Panc1 (cell line): Measurements from ENCODE around the gene CELF2. TPM values are rescaled to one million over a fixed set of nuclear protein-coding genes. Genes with fewer than 3 reads are reported as not detected.

Source experiments
- ATAC-seq: fragments of 200-7000 bp; cut with Tn5 transposase; 2 replicates; pipeline ENCODE4 v1.9.1; 2020; ENCODE audit warnings: mild to moderate bottlenecking, moderate library complexity
- BruUV-seq: library from RNA; stranded (reverse); fragments of 400-500 nt; replicated peaks from 2 replicates; lab custom pipeline; 2021; lab: Mats Ljungman, UMichigan
- CTCF ChIA-PET: fragments of 300-600 bp; sonication (Branson Sonifier 250); formaldehyde crosslinking; loops from one replicate; lab custom pipeline; 2022; ENCODE audit warnings: antibody characterized with exemption; lab: Charles Lee
- POLR2A ChIA-PET: fragments of 300-600 bp; sonication (Branson Sonifier 250); formaldehyde crosslinking; loops from one replicate; lab custom pipeline; 2022; ENCODE audit warnings: antibody characterized with exemption; lab: Charles Lee
- DNase-seq: peaks from one replicate; pipeline ENCODE4 v3.0.0-alpha.2; 2010; ENCODE audit warnings: low read depth, low spot score
- H3K27ac ChIP-seq: 2 replicates; pipeline ENCODE4 v1.5.1; 2011; ENCODE audit warnings: mild to moderate bottlenecking, low read length, inconsistent platforms
- H3K27me3 ChIP-seq: fragments of 200-500 bp; sonication (Bioruptor generic); 2 replicates; pipeline ENCODE4 v1.6.0; 2014; ENCODE audit warnings: low read length, inconsistent platforms; ENCODE audit not compliant: control insufficient read depth, insufficient read depth
- H3K36me3 ChIP-seq: fragments of 200-500 bp; sonication (Bioruptor generic); 2 replicates; pipeline ENCODE4 v1.5.1; 2014; ENCODE audit warnings: inconsistent platforms, mild to moderate bottlenecking, low read length, moderate library complexity; ENCODE audit not compliant: control insufficient read depth, insufficient read depth
- H3K4me1 ChIP-seq: 2 replicates; pipeline ENCODE4 v1.5.1; 2011; ENCODE audit warnings: inconsistent platforms, mild to moderate bottlenecking, low read length, moderate library complexity; ENCODE audit not compliant: control insufficient read depth, insufficient read depth
- H3K4me3 ChIP-seq, 2 experiments: 2 replicates each; pipeline ENCODE4 v1.5.1; 2011 to 2012; ENCODE audit warnings: low read depth in 2 of 2, low read length in 2 of 2, mild to moderate bottlenecking in 2 of 2, inconsistent platforms in 1 of 2, moderate library complexity in 1 of 2
- H3K9me3 ChIP-seq: fragments of 200-500 bp; sonication (Bioruptor generic); 2 replicates; pipeline ENCODE4 v1.5.1; 2014; ENCODE audit warnings: low read depth, mild to moderate bottlenecking, inconsistent platforms, low read length, moderate library complexity; ENCODE audit not compliant: control insufficient read depth, insufficient read depth
- POLR2AphosphoS5 ChIP-seq: IDR thresholded peaks from 2 replicates; pipeline ENCODE4 v1.6.1; 2012; ENCODE audit warnings: mild to moderate bottlenecking, low read depth, low read length, moderate library complexity
- SIN3A ChIP-seq: IDR thresholded peaks from 2 replicates; pipeline ENCODE4 v1.6.1; 2012; ENCODE audit warnings: low read depth, mild to moderate bottlenecking, low read length, moderate library complexity, borderline replicate concordance; ENCODE audit not compliant: insufficient read depth
- TCF7L2 ChIP-seq: IDR thresholded peaks from 2 replicates; pipeline ENCODE4 v1.6.1; 2011; ENCODE audit warnings: mild to moderate bottlenecking, low read depth, low read length, inconsistent platforms
- in situ Hi-C: cut with HindIII; loops from 2 replicates; pipeline ENCODE4 v1.10.0; 2016; ENCODE audit warnings: low sequenced_read_pairs, low pct_unique_long_range_greater_than_20kb
- intact Hi-C: fragments of 100-400 bp; cut with micrococcal nuclease; formaldehyde crosslinking; loops from one replicate; pipeline ENCODE4 v1.10.0; 2022; ENCODE audit not compliant: unreplicated experiment
- total RNA-seq: library from RNA; stranded (reverse); gene quantifications from one replicate; pipeline ENCODE4 v1.2.1, GENCODE V29; 2021; ENCODE audit not compliant: unreplicated experiment
- TF ChIP-seq, protein P1 (sequence below), 2 experiments: IDR thresholded peaks; 2 replicates each; pipeline ENCODE4 v1.6.1; 2011 to 2012; ENCODE audit warnings: low read depth in 2 of 2, control low read depth in 1 of 2, low read length in 1 of 2, mild to moderate bottlenecking in 1 of 2, moderate library complexity in 1 of 2; ENCODE audit not compliant: insufficient read depth in 1 of 2
- TF ChIP-seq, protein P2 (sequence below): fragments of 450-650 bp; IDR thresholded peaks from 2 replicates; pipeline ENCODE4 v1.5.1; 2017; ENCODE audit warnings: mild to moderate bottlenecking

CELF2 gene
- total RNA-seq, 1 experiment from 2014 or later = 0.44 TPM

DNA sequence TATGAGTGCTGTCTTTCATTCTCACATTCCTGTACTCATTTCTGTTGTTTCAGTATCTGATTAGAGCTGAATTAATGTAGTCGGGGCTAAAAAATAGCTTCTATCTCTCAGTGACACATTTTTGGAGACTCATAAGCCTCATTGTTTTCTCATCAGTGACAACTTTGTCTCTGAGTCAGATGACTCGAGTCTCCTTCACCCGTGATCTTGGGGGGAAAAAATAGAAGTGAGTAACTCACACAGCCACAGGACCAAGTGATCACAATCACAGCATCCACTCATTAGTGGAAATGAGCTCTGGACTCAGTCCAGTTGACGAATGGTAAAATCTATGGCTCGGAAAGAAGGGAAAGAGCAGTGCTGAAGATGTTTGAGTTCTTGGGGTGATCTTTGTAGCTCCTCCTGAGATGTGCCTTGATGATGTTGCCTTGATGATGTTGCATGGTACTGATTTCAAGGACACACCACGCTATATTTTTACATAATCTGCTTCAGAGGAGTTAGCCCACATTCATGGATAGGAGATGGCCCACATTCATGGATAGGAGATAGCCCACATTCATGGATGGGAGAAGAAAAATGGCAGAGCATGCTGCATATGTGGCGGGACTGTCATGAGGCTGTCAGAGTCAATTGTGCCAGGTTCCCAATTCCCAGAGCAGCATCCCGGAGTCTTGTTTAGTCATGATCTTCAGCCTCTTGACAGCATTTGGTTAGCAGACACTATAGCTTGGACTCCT is 214.7 kb downstream of the CELF2 start:
- no peak for DNase-seq
- POLR2A ChIA-PET = interaction anchor here (0.8 kb wide), 1 partner anchor 40 kb away, joined by 4 read pairs; no protein-coding TSS in a partner anchor

DNA sequence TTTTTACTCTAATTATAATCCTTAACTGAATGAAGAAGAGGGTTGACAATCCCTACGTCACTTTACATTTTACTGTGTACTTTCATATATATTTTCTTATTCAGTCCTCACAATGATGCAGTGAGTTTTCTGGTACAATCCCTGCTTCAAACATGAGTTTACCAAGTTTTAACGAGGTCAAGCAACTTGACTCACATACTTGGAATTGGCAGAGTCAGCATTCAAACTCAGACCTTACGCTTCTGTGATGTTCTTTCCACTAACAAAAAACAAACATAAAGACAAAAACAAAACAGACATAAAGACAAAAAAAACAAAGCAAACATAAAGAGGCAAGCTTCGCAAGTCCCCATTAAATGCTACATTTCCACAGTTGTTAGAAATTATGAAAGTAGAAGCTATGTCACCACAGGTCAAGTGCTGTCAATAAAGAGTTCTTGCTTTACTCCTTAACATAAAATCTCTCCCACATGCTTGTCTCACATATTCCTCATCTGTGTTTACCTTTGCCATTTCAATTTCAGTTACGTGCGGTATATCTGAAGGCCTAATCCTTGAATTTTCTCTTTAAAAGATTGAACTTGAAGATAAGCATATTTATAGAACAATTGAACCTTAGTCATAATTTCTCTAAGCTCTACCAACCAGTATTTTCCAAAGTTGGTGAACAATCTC is 217.3 kb downstream of the CELF2 start:
- intact Hi-C loops (no loop called here), in situ Hi-C loops (no loop called here)
- Histone ChIP-seq H3K4me3 (no peak overlapping the region), H3K36me3 (no peaks in the 10 kb centered on the region), H3K27ac (no peak overlapping the region), H3K27me3 (no peaks in the 10 kb centered on the region; the same call in 1 of the 2 replicates), H3K9me3 (no peaks in the 10 kb centered on the region), H3K4me1 (no peaks in the 10 kb centered on the region)
- DNase-seq (no peak), ATAC-seq (no peak)
- no TSS peak for BruUV-seq
- ChIA-PET POLR2A (no interaction called here), CTCF (no interaction called here)
- no peak for TF ChIP-seq POLR2AphosphoS5
- no peak for TF ChIP-seq TCF7L2
- TF ChIP-seq, protein P1, sequence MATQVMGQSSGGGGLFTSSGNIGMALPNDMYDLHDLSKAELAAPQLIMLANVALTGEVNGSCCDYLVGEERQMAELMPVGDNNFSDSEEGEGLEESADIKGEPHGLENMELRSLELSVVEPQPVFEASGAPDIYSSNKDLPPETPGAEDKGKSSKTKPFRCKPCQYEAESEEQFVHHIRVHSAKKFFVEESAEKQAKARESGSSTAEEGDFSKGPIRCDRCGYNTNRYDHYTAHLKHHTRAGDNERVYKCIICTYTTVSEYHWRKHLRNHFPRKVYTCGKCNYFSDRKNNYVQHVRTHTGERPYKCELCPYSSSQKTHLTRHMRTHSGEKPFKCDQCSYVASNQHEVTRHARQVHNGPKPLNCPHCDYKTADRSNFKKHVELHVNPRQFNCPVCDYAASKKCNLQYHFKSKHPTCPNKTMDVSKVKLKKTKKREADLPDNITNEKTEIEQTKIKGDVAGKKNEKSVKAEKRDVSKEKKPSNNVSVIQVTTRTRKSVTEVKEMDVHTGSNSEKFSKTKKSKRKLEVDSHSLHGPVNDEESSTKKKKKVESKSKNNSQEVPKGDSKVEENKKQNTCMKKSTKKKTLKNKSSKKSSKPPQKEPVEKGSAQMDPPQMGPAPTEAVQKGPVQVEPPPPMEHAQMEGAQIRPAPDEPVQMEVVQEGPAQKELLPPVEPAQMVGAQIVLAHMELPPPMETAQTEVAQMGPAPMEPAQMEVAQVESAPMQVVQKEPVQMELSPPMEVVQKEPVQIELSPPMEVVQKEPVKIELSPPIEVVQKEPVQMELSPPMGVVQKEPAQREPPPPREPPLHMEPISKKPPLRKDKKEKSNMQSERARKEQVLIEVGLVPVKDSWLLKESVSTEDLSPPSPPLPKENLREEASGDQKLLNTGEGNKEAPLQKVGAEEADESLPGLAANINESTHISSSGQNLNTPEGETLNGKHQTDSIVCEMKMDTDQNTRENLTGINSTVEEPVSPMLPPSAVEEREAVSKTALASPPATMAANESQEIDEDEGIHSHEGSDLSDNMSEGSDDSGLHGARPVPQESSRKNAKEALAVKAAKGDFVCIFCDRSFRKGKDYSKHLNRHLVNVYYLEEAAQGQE (IDR thresholded peaks at IDR 0.05; ENCODE audit: insufficient read depth in 1 of 2, low read depth in 2 of 2, low read length in 1 of 2) = no peak
- TF ChIP-seq, protein P2, sequence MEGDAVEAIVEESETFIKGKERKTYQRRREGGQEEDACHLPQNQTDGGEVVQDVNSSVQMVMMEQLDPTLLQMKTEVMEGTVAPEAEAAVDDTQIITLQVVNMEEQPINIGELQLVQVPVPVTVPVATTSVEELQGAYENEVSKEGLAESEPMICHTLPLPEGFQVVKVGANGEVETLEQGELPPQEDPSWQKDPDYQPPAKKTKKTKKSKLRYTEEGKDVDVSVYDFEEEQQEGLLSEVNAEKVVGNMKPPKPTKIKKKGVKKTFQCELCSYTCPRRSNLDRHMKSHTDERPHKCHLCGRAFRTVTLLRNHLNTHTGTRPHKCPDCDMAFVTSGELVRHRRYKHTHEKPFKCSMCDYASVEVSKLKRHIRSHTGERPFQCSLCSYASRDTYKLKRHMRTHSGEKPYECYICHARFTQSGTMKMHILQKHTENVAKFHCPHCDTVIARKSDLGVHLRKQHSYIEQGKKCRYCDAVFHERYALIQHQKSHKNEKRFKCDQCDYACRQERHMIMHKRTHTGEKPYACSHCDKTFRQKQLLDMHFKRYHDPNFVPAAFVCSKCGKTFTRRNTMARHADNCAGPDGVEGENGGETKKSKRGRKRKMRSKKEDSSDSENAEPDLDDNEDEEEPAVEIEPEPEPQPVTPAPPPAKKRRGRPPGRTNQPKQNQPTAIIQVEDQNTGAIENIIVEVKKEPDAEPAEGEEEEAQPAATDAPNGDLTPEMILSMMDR = no peak
- TF ChIP-seq SIN3A = no peak

More for the DNA sequence above, 214.7 kb downstream of the CELF2 start:
- H3K27me3 ChIP-seq = no peaks in the 10 kb centered on the region; the same call in 1 of the 2 replicates
- no peak overlapping the region for H3K4me3 ChIP-seq
- no peaks in the 10 kb centered on the region for H3K4me1 ChIP-seq
- CTCF ChIA-PET = no interaction called here
- no peak for ATAC-seq
- no peaks in the 10 kb centered on the region for H3K9me3 ChIP-seq
- TF ChIP-seq SIN3A (no peak), TCF7L2 (no peak), POLR2AphosphoS5 (no peak)
- TF ChIP-seq, protein P1 (IDR thresholded peaks at IDR 0.05; ENCODE audit: insufficient read depth in 1 of 2, low read depth in 2 of 2, low read length in 1 of 2) = no peak
- TF ChIP-seq, protein P2 = no peak
- in situ Hi-C loops = no loop called here
- no peaks in the 10 kb centered on the region for H3K36me3 ChIP-seq
- no peak overlapping the region for H3K27ac ChIP-seq
- no TSS peak for BruUV-seq
- intact Hi-C loops = no loop called here
